GM18873 (cell line): ENCODE measurements around the gene RARG.

Experiments
- ATAC-seq: cut with Tn5 transposase; IDR thresholded peaks from one replicate; pipeline ENCODE4 v1.9.1; 2021; ENCODE audit warnings: mild to moderate bottlenecking, moderate library complexity, moderate number of reproducible peaks; ENCODE audit not compliant: unreplicated experiment, low FRiP score

Gene RARG

GRCh38 chr12:53245286-53245685 is 13.3 kb upstream of the RARG start:
- no peak for ATAC-seq

- no peak for ATAC-seq
Observed at GRCh38 chr12:53244337-53244736, 12.3 kb upstream of the RARG start.

DNA sequence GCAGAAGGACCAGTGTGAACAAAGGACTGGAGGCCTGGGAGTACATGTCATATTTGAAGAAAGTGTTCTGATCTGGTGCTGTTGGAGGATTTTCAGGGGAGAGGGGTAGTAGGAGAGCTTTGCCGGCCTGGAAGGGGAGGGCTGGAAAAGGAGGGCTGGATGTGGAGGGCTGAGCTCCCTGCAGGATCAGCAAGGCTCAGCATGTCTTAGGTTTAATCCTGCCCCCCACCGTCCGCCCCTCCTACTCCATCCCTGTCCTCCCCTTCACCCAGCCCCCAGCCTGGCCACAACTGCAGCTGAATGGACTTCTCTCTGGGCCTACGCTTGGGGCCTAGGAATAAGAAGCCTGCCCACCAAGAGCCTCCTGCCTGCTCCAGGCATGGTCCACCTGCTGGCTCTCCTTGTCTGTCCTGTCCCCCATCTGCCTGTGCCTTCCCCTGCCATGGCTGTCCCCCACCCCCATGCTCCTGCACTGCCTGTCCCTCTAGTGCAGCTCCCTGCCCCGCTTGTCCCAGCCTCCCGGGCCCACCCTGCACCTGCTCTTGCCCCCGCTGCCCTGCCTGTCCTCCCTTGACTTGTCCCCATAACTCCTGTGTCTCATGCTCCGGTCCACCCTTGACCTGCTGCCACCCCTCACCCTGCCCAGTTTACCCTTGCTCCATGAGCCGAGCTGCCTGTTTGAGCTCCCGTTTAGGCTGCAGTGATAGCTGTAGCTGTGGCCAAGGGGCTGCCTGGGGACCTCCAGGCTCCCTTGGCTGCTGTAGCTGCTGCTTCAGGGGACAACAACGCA is 9.8 kb upstream of the RARG start:
- ATAC-seq: no peak

DNA sequence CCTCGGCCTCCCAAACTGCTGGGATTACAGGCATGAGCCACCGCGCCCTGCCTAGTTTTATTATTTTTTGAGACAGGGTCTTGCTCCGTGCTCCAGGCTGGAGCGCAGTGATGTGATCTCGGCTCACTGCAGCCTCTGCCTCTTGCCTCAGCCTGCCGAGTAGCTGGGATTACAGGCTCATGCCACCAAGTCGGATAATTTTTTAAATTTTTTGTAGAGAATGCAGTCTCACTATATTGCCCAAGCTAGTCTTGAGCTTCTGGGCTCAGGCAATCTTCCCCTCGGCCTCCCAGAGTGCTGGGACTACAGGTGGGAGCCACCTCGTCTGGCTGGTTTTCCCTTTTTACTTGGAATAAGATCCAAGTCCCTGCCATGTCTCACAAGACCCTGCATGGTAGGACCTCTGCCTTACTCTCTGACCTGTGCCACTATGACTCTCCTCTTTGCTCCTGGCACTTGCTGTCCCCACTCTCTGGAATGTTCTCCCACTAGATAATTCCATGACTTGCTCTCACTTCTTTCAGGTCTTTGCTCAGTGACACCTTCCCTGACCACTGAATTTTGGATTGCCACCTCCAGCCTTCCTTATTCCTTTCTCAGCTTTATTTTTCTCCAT is 7.7 kb upstream of the RARG start:
- ATAC-seq: no peak

- ATAC-seq: no peak
Observed at GRCh38 chr12:53236443-53237111, 4.6 kb upstream of the RARG start.

- ATAC-seq: no peak
Observed at GRCh38 chr12:53235742-53236442, 3.9 kb upstream of the RARG start.

DNA sequence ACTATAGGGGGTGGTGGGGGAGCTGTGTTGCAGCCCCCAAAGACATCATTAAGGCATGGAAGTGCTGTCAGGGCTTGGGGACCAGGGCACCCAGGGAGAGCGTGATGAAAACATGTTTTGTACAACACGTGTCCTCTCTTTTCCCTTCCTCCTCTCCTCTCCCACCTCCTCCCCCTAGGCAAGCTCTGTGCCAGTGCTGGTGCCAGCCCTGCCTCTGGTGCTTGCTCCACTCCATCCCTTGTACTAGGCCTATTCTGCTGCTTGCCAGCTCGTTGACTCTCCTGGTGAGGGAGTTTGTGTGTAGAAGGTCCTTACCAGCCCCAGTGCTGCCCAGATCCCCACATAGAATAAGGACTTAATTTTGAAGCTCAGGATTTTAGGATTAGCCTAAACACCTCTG is 3.2 kb upstream of the RARG start:
- no peak for ATAC-seq

DNA sequence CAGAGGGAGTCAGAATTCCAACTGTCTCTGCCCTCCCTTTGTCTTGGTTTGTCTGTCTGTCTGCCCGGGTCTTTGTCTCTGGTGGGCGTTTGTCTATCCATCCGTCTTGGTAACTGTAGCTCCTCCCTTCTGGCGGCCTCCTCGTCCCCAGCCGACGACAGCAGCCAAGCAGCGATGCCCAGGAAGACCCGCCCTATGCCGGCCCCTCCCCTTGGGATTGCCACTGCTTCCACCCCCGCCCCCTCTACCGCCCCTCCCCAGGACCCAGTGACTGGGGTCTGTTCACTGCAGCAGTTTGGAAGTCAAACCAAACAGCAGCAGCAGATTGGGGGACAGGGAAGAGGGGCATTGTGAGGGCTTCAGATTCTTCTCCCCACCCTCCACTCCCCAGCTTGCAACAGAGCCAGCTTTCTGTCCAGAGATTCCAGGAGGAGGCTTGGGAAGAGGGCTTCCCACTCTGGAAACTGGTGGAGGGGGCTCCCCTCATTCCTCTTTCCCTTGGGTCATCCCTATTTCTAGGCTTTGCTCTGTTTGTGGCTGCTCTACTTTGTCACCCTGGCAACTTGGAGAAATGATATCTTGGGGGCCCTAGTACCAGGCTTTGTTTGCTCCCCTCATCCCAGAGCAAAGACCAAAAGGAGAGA is 2.4 kb upstream of the RARG start:
- no peak for ATAC-seq

DNA sequence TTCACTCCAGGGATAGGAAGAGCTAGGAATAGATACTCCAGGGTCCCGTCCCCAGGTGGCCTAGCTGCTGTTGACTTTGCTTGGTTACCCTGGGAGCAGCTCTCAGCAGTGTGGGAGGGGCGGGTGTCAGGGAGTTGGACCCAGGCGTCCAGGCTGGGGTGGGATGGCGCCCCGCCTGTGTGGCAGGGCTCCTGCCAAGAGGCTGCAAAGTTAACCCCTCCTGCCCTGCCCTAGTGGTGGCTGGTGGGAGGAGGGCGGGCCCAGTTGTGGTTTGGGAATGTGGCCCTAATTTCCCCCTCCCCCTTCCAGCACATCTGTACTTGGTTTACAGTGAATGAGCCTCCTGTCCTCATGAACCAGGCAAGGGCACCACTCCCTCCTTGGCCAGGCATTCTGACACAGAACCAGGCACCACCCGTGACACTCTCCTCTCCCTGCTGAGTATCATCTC is 1.7 kb upstream of the RARG start:
- ATAC-seq: no peak

DNA sequence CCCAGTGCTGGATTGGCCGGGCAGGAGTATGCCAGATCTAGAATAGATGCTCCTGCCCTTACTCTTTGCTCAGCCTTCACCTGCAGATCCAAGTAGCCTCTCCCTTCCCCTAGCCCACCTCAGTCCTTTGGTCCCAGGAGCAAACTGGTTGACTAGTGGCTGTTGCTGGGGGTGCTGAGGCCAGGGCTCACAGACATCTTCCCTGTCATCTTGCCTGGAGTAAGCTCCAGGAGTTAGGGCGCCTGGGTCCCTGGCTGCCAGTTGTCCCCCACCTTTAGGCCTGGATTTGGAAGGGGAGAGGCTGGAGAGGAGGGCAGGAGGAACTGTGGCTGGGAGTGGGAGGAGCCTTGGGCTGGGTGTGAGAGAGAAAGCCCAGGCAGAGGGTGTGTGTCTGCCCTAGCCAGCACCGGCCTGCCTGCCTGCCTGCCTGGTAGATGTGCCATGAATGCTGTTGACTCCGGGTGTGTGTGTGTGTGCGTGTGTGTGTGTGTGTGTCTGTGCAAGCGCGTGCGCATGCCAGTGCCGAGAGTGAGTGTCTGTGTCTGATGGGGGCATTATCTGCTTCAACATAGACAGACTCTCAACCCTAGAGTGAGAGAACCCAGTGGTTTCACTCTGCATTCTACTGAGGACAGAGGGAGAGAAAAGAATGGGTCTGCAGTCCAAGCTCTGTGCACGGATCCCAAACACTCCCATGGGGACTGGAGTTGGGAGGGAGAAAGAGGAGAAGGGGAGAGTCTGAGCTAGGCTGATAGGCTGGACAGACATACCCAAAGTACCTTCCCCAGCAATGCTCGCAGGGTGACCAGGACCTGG is 845 bp upstream of the RARG start:
- no peak for ATAC-seq

GRCh38 chr12:53231671-53231920 is 413 bp downstream of the RARG start:
- no peak for ATAC-seq

DNA sequence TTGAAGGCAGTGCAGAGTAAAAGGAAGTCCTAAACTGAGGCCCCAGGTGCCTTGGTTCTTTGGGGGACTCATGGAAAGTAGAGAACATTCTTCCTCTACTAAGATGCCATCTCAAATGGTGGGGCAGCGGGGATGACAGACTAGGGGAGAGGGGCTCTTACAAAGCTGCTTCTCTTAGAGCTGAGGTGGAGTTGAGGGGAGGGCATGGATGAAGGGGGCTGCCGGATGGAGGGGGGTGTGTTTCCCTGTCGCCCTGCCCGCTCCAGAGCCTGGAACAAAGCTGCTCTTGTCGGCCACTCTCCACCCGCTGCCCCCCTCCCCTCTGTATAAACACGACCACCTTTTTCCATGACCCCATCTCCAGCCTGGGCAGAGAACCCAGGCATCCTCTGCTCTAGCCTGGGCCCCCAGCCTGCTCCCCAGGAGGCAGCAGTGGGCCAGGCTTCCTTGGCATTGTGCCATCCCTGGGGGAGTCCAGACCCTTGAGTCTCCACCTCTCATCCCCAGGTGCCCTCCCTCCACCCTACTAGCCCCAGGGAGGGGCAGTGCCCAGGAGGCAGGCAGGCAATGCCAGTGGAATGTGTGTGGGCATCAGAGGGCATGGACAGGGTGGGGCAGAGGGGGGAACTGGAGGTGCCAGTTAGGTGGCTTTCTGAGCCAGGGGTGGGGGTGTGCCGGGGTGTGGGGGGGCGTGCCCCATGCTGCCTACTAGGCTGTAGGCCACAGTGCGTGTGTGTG is 1.7 kb downstream of the RARG start:
- ATAC-seq: no peak

DNA sequence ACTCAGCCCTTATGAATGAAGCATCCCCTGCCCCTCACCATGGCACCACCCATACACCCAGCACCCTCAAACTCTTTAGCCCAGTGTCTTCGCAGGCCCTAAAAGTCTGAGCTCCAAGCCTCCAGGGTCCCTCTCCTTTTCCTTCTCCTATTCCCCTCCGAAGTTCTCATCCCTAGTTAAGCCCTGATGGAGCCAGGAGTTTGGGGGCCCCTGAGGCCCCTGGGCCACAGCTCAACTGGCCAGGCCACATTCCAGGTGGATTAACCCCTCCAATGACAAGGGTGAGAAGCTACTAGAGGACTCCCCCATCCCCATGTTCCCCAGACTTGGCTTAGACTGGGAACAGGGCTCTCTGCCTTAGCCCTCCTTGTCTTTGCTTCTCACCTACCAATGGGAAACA is 2.6 kb downstream of the RARG start:
- ATAC-seq: no peak

GRCh38 chr12:53227836-53228235 is 4.2 kb downstream of the RARG start:
- ATAC-seq: no peak

DNA sequence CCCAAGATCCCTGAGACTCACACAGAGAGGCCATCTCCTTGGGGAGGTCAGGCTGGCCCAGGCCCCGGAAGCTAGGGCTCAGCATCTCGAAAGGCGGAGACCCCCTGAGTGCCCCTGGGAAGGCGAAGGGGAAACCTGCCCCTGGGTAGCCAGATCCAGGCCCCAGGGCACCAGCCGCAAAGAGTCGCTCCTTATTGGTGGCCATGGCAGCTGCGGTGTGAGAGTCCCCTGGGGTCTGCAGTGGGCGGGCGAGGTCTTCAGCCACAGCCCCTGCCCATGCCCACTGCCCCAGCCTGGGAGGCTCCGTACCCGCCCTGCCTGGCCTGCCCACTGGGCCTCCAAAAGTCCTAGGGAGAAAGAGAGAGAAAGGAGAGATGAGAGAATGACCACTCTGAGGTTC is 4.7 kb downstream of the RARG start:
- no peak for ATAC-seq

DNA sequence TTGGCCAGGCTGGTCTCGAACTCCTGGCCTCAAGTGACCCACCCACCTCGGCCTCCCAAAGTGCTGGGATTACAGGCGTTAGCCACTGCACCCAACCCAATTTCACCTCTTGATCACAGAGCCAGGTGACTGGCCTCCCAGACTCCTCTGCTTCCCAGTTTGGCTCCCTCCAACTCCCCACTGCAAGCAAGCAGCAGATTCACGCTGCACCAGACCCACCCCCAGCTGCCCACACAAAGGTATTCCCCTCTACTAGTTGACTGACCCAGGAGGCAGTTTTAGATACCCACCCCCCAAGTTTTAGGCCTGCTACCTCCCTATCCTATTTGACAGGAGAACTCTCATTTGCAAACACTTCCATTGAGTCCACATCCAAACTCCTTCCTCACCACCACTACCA is 5.2 kb downstream of the RARG start:
- ATAC-seq: no peak

DNA sequence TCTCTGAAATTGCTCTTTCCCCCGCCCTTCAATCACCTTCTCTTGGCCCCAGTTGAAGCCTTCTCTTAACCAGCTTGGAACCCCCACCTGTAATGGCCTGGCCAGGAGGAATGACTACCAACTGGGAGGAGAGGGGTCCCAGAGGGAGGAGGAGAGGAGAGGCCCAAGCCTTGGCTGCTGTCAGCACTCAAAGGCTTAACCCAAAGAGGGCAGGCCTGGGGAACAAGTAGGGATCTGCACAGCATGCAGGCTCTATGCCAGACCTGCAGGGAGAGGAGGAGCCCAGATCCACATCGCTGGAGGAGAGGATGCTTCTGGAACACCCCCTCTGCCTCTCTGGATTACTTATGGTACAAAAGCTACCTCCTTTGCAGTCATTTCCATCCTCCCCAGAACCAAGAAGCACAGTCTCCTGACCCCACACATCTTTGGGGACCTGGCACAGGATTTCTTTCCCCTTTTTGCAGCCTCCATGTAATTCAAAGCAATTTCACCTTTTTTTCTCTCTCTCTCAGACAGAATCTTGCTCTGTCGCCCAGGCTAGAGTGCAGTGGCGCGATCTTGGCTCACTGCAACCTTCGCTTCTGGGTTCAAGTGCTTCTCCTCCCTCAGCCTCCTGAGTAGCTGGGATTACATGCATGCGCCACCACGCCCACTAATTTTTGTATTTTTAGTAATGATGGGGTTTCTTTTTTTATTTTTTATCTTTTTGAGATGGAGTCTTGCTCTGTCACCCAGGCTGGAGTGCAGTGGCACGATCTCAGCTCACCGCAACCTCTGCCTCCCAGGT is 6.2 kb downstream of the RARG start:
- ATAC-seq: no peak

DNA sequence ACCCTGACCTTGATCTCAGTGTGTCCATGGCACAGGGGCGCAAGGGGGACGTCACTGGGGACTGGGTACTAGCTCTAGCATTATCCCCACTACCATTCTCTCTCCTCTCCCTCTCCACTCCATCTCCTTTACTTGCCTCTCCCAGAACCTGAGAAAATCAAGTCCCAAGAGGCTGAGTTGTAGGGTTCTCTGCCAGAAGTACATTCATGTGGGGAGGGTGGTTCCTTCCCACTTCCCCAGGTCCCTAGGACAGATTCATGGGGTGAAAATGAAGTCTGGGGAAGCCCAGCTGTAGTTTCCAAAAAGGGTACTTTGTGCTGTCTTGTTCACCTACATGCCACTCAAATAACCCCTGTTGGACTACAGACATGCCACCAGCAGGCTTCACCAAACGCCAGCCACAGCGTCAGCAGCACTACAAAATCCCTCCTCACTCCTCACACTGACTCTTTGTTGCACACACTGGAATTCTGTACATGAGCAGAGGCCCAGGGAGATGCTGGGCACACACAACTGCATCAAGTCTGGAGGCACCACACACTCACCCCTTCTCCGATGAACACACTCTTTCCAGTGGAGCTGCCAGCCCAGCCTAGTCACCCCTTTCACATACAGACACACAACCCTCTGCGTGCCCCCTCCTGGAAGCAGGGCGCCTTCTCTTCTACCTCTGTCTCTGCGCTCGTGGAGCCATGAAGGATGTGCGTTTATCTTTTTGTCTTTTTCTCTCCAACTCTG is 6.9 kb downstream of the RARG start:
- no peak for ATAC-seq
